ENCODE data around the gene ADK. TPM values are rescaled to one million over a fixed set of nuclear protein-coding genes. Genes with fewer than 3 reads are reported as not detected.
A peak's percentile ranks its signal among the peaks of the same experiment; 100 is the strongest.

ADK gene
- total and polyA plus RNA-seq, 2 donors (not counting 1 experiment from before 2014, with no cell fraction given) = 25.3 to 47.8 TPM

GRCh38 chr10:74175510-74176379 lies 24.7 kb downstream of the ADK start:
- no peak for DNase-seq (ENCODE audit: low read depth in 2 of 2)
- Histone ChIP-seq H3K27ac (ENCODE audit: insufficient read depth, low read length) (peak overlapping the region; percentile 96), H3K36me3 (ENCODE audit: control insufficient read depth, insufficient read depth, low read length) (no peaks in the 10 kb centered on the region), H3K27me3 (ENCODE audit: control insufficient read depth, insufficient read depth, low read length) (no peaks in the 10 kb centered on the region), H3K4me2 (ENCODE audit: extremely low read depth, insufficient read depth, low read length) (peak overlapping the region; percentile 86), H3K9me3 (ENCODE audit: control insufficient read depth, insufficient read depth, low read depth, low read length) (no peaks in the 10 kb centered on the region), H3K9ac (ENCODE audit: insufficient read depth, low read length) (peak overlapping the region; percentile 94), H4K20me1 (ENCODE audit: control insufficient read depth, extremely low read depth, insufficient read depth, low read length) (no peaks in the 10 kb centered on the region), H2AFZ (ENCODE audit: low read length) (peak overlapping the region; percentile 88), H3K4me1 (ENCODE audit: control insufficient read depth, extremely low read depth, insufficient read depth, low read length) (no peaks in the 10 kb centered on the region), H3K79me2 (ENCODE audit: control insufficient read depth, insufficient read depth, low read length) (peaks cover 27% of the 10 kb centered on the region), H3K4me3 (replicated peaks in 1 of 4; ENCODE audit: control extremely low read depth in 1 of 4, insufficient read depth in 1 of 4, low read depth in 3 of 4, low read length in 4 of 4) (peak overlapping the region; percentile 69 to 91 (median 80))
- TF ChIP-seq, protein P1, sequence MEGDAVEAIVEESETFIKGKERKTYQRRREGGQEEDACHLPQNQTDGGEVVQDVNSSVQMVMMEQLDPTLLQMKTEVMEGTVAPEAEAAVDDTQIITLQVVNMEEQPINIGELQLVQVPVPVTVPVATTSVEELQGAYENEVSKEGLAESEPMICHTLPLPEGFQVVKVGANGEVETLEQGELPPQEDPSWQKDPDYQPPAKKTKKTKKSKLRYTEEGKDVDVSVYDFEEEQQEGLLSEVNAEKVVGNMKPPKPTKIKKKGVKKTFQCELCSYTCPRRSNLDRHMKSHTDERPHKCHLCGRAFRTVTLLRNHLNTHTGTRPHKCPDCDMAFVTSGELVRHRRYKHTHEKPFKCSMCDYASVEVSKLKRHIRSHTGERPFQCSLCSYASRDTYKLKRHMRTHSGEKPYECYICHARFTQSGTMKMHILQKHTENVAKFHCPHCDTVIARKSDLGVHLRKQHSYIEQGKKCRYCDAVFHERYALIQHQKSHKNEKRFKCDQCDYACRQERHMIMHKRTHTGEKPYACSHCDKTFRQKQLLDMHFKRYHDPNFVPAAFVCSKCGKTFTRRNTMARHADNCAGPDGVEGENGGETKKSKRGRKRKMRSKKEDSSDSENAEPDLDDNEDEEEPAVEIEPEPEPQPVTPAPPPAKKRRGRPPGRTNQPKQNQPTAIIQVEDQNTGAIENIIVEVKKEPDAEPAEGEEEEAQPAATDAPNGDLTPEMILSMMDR (conservative IDR thresholded peaks at IDR 0.05 in 1 of 2, IDR thresholded peaks at IDR 0.05 in 1 of 2; ENCODE audit: low read depth in 1 of 2, low read length in 2 of 2) = no peak
- TF ChIP-seq EZH2 (IDR thresholded peaks at IDR 0.05; ENCODE audit: low read length, missing control alignments) = no peak

DNA sequence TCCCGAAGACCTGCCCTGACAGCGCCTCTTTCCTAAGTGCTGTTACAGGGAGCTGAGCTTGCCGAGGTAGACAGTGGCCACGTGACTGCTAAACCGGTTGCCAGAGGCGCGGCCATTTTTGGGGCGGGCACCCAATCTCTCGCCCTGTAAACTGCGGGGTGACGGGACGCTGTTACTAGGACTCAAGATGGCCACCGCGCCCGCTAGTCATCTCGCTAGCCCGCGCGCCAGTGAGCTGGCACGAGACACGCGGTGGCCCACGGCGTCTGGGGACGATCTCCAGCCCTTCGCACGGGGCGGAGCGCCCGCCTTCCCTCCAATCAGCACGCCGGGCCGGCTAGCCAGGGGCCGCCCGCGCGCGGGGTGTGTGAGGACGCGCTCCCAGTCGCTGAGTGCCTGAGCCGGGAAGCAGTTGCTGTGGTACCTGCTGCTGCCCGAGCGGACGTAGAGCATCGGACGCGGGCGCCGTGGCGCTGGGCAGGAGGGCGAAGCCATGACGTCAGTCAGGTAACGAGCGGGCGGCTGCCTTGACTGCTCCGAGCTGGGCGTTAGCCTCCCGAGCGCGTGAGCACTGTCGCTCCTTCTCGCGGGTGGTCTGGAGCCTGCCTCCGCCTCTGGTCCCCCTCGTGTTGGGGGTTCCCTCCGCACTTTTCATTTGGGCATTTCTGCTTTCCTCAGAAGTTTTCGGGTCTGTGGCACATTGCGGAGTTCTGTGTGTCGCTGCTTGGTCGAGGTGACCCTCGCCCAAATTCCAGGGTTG lies 25.5 kb downstream of the ADK start:
- Histone ChIP-seq H2AFZ (ENCODE audit: low read length) (peak overlapping the region; percentile 93), H3K4me2 (ENCODE audit: extremely low read depth, insufficient read depth, low read length) (peak overlapping the region; percentile 86), H3K27ac (ENCODE audit: insufficient read depth, low read length) (peak overlapping the region; percentile 96), H3K9me3 (ENCODE audit: control insufficient read depth, insufficient read depth, low read depth, low read length) (no peaks in the 10 kb centered on the region), H3K79me2 (ENCODE audit: control insufficient read depth, insufficient read depth, low read length) (peaks cover 33% of the 10 kb centered on the region), H3K36me3 (ENCODE audit: control insufficient read depth, insufficient read depth, low read length) (no peaks in the 10 kb centered on the region), H3K9ac (ENCODE audit: insufficient read depth, low read length) (peak overlapping the region; percentile 94), H4K20me1 (ENCODE audit: control insufficient read depth, extremely low read depth, insufficient read depth, low read length) (no peaks in the 10 kb centered on the region), H3K27me3 (ENCODE audit: control insufficient read depth, insufficient read depth, low read length) (no peaks in the 10 kb centered on the region), H3K4me3 (replicated peaks in 1 of 4; ENCODE audit: control extremely low read depth in 1 of 4, insufficient read depth in 1 of 4, low read depth in 3 of 4, low read length in 4 of 4) (peak overlapping the region; percentile 69 to 91 (median 80)), H3K4me1 (ENCODE audit: control insufficient read depth, extremely low read depth, insufficient read depth, low read length) (no peaks in the 10 kb centered on the region)
- TF ChIP-seq EZH2 (IDR thresholded peaks at IDR 0.05; ENCODE audit: low read length, missing control alignments) = no peak
- TF ChIP-seq, protein P1 (conservative IDR thresholded peaks at IDR 0.05 in 1 of 2, IDR thresholded peaks at IDR 0.05 in 1 of 2; ENCODE audit: low read depth in 1 of 2, low read length in 2 of 2) = no peak
- peak; percentile 91 to 93 for DNase-seq (ENCODE audit: low read depth in 2 of 2)

DNA sequence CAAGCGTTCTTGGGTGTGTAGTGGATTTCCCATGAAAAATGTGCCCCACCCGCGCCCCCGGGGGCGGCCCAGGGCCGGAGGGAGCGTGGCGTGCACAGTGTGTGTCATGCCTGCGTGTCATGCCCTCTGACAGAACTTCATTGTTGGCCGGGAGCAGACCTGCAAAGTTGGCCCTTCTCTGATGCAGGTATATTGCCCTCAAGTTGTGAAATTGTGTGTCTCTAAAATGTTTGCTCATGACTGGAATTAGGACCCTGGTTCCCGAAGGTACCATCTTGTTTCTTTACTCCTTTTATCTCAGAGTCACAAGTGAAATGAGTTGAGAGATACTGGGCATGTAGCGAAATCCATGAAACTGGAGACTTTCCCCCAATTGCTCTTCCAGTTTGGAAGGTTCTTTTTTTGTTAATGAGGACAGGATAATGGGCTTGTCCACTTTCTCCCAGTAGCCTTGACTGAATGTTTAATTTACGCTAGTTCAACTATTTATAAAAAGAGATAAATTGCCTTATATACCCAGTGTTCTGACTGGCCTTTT lies 26.2 kb downstream of the ADK start:
- peak; percentile 12 to 37 for DNase-seq (ENCODE audit: low read depth in 2 of 2)
- Histone ChIP-seq H3K9ac (ENCODE audit: insufficient read depth, low read length) (peak overlapping the region; percentile 94), H3K4me3 (replicated peaks in 1 of 4; ENCODE audit: control extremely low read depth in 1 of 4, insufficient read depth in 1 of 4, low read depth in 3 of 4, low read length in 4 of 4) (peak overlapping the region; percentile 69 to 91 (median 80)), H3K79me2 (ENCODE audit: control insufficient read depth, insufficient read depth, low read length) (peaks cover 34% of the 10 kb centered on the region), H3K27ac (ENCODE audit: insufficient read depth, low read length) (peak overlapping the region; percentile 96), H3K27me3 (ENCODE audit: control insufficient read depth, insufficient read depth, low read length) (no peaks in the 10 kb centered on the region), H3K9me3 (ENCODE audit: control insufficient read depth, insufficient read depth, low read depth, low read length) (no peaks in the 10 kb centered on the region), H3K4me1 (ENCODE audit: control insufficient read depth, extremely low read depth, insufficient read depth, low read length) (no peaks in the 10 kb centered on the region), H4K20me1 (ENCODE audit: control insufficient read depth, extremely low read depth, insufficient read depth, low read length) (no peaks in the 10 kb centered on the region), H3K36me3 (ENCODE audit: control insufficient read depth, insufficient read depth, low read length) (no peaks in the 10 kb centered on the region), H2AFZ (ENCODE audit: low read length) (peak overlapping the region; percentile 93), H3K4me2 (ENCODE audit: extremely low read depth, insufficient read depth, low read length) (peak overlapping the region; percentile 64)
- no peak for TF ChIP-seq EZH2 (IDR thresholded peaks at IDR 0.05; ENCODE audit: low read length, missing control alignments)
- TF ChIP-seq, protein P1 (conservative IDR thresholded peaks at IDR 0.05 in 1 of 2, IDR thresholded peaks at IDR 0.05 in 1 of 2; ENCODE audit: low read depth in 1 of 2, low read length in 2 of 2) = no peak

Measured in fibroblast of lung (primary cell).